Measurements from ENCODE around the gene TRMT10A.

TRMT10A gene

GRCh38 chr4:99507762-99508161 is 56.1 kb downstream of the TRMT10A start:
- Histone ChIP-seq H3K4me3 (replicated peaks; ENCODE audit: insufficient read depth, low read length) (no peak overlapping the region), H3K27me3 (ENCODE audit: insufficient read depth, poor library complexity, severe bottlenecking) (no peaks in the 10 kb centered on the region), H3K27ac (replicated peaks) (no peak overlapping the region)
- no peak for DNase-seq (ENCODE audit: low read depth in 1 of 2, low spot score in 1 of 2)
- TF ChIP-seq POLR2AphosphoS5 (IDR thresholded peaks at IDR 0.05; ENCODE audit: low read depth) (no peak), GABPA (IDR thresholded peaks at IDR 0.05; ENCODE audit: low read depth) (no peak), SPI1 (IDR thresholded peaks at IDR 0.05; ENCODE audit: borderline replicate concordance, low read depth) (no peak)
- TF ChIP-seq, protein P1, sequence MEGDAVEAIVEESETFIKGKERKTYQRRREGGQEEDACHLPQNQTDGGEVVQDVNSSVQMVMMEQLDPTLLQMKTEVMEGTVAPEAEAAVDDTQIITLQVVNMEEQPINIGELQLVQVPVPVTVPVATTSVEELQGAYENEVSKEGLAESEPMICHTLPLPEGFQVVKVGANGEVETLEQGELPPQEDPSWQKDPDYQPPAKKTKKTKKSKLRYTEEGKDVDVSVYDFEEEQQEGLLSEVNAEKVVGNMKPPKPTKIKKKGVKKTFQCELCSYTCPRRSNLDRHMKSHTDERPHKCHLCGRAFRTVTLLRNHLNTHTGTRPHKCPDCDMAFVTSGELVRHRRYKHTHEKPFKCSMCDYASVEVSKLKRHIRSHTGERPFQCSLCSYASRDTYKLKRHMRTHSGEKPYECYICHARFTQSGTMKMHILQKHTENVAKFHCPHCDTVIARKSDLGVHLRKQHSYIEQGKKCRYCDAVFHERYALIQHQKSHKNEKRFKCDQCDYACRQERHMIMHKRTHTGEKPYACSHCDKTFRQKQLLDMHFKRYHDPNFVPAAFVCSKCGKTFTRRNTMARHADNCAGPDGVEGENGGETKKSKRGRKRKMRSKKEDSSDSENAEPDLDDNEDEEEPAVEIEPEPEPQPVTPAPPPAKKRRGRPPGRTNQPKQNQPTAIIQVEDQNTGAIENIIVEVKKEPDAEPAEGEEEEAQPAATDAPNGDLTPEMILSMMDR (IDR thresholded peaks at IDR 0.05; ENCODE audit: insufficient read depth, low read length): no peak
- TF ChIP-seq, protein P2, sequence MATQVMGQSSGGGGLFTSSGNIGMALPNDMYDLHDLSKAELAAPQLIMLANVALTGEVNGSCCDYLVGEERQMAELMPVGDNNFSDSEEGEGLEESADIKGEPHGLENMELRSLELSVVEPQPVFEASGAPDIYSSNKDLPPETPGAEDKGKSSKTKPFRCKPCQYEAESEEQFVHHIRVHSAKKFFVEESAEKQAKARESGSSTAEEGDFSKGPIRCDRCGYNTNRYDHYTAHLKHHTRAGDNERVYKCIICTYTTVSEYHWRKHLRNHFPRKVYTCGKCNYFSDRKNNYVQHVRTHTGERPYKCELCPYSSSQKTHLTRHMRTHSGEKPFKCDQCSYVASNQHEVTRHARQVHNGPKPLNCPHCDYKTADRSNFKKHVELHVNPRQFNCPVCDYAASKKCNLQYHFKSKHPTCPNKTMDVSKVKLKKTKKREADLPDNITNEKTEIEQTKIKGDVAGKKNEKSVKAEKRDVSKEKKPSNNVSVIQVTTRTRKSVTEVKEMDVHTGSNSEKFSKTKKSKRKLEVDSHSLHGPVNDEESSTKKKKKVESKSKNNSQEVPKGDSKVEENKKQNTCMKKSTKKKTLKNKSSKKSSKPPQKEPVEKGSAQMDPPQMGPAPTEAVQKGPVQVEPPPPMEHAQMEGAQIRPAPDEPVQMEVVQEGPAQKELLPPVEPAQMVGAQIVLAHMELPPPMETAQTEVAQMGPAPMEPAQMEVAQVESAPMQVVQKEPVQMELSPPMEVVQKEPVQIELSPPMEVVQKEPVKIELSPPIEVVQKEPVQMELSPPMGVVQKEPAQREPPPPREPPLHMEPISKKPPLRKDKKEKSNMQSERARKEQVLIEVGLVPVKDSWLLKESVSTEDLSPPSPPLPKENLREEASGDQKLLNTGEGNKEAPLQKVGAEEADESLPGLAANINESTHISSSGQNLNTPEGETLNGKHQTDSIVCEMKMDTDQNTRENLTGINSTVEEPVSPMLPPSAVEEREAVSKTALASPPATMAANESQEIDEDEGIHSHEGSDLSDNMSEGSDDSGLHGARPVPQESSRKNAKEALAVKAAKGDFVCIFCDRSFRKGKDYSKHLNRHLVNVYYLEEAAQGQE (IDR thresholded peaks at IDR 0.05; ENCODE audit: insufficient replicate concordance, low read depth): no peak

DNA sequence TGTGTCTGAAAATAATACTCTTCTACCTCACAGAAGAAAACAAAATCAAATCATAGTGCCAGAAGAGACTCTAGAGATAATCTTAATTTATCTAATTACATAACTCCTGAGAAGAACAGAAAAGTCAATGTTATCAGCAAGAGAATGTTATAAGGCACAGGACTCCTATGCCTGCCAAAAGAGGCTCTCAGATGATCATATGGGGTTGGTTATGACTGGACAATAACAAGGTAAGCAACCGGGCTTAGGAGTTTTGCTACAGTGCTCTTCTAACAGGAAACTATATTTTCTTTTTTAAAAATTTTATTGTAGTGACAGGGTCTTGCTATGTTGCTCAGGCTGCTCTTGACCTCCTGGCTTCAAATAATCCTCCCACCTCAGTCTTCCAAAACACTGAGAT is 56.5 kb downstream of the TRMT10A start:
- Histone ChIP-seq H3K27ac (replicated peaks) (no peak overlapping the region), H3K4me3 (replicated peaks; ENCODE audit: insufficient read depth, low read length) (no peak overlapping the region), H3K27me3 (ENCODE audit: insufficient read depth, poor library complexity, severe bottlenecking) (no peaks in the 10 kb centered on the region)
- DNase-seq (ENCODE audit: low read depth in 1 of 2, low spot score in 1 of 2): no peak
- TF ChIP-seq GABPA (IDR thresholded peaks at IDR 0.05; ENCODE audit: low read depth): no peak
- no peak for TF ChIP-seq POLR2AphosphoS5 (IDR thresholded peaks at IDR 0.05; ENCODE audit: low read depth)
- TF ChIP-seq, protein P1 (IDR thresholded peaks at IDR 0.05; ENCODE audit: insufficient read depth, low read length): no peak
- TF ChIP-seq, protein P2 (IDR thresholded peaks at IDR 0.05; ENCODE audit: insufficient replicate concordance, low read depth): no peak
- no peak for TF ChIP-seq SPI1 (IDR thresholded peaks at IDR 0.05; ENCODE audit: borderline replicate concordance, low read depth)

- Histone ChIP-seq H3K4me3 (replicated peaks; ENCODE audit: insufficient read depth, low read length) (no peak overlapping the region), H3K27ac (replicated peaks) (no peak overlapping the region), H3K27me3 (ENCODE audit: insufficient read depth, poor library complexity, severe bottlenecking) (no peaks in the 10 kb centered on the region)
- TF ChIP-seq SPI1 (IDR thresholded peaks at IDR 0.05; ENCODE audit: borderline replicate concordance, low read depth): no peak
- TF ChIP-seq, protein P1 (IDR thresholded peaks at IDR 0.05; ENCODE audit: insufficient read depth, low read length): no peak
- TF ChIP-seq, protein P2 (IDR thresholded peaks at IDR 0.05; ENCODE audit: insufficient replicate concordance, low read depth): no peak
- no peak for TF ChIP-seq POLR2AphosphoS5 (IDR thresholded peaks at IDR 0.05; ENCODE audit: low read depth)
- TF ChIP-seq GABPA (IDR thresholded peaks at IDR 0.05; ENCODE audit: low read depth): no peak
- no peak for DNase-seq (ENCODE audit: low read depth in 1 of 2, low spot score in 1 of 2)
Observed at GRCh38 chr4:99506781-99507180, 57.1 kb downstream of the TRMT10A start.

All from HL-60 (cell line).